GM12878 (cell line): ENCODE results near the gene CD72. TPM values are rescaled to one million over a fixed set of nuclear protein-coding genes. Genes with fewer than 3 reads are reported as not detected.

Experiments used
- ASH2L ChIP-seq: fragments of 300-600, 200-600 bp; sonication (generic); IDR thresholded peaks from 2 replicates; pipeline ENCODE4 v1.6.1; 2017; ENCODE audit warnings: low read depth, mild to moderate bottlenecking, borderline replicate concordance
- BACH1 ChIP-seq: fragments of 450-650 bp; IDR thresholded peaks from 2 replicates; pipeline ENCODE4 v1.6.1; 2017; ENCODE audit warnings: mild to moderate bottlenecking, borderline replicate concordance
- BCLAF1 ChIP-seq: fragments of 450-650 bp; IDR thresholded peaks from 2 replicates; pipeline ENCODE4 v1.6.1; 2017; ENCODE audit warnings: antibody characterized with exemption, mild to moderate bottlenecking, moderate library complexity
- E2F8 ChIP-seq: fragments of 450-650 bp; IDR thresholded peaks from 2 replicates; pipeline ENCODE4 v1.6.1; 2018; ENCODE audit warnings: mild to moderate bottlenecking, low read depth, moderate library complexity; ENCODE audit not compliant: partially characterized antibody
- FOS ChIP-seq: IDR thresholded peaks from 3 replicates; pipeline ENCODE4 v1.6.1; 2011; ENCODE audit warnings: borderline replicate concordance; ENCODE audit not compliant: insufficient read length; ENCODE audit errors: extremely low read depth
- FOXK2 ChIP-seq: fragments of 450-650 bp; IDR thresholded peaks from 2 replicates; pipeline ENCODE4 v1.6.1; 2017; ENCODE audit warnings: mild to moderate bottlenecking, moderate library complexity
- MEF2A ChIP-seq: IDR thresholded peaks from 2 replicates; pipeline ENCODE4 v1.6.1; 2011; ENCODE audit warnings: low read depth, mild to moderate bottlenecking, low read length, moderate library complexity; ENCODE audit not compliant: insufficient read depth
- MEF2B ChIP-seq: fragments of 450-650 bp; IDR thresholded peaks from 2 replicates; pipeline ENCODE4 v1.6.1; 2018; ENCODE audit warnings: mild to moderate bottlenecking, moderate library complexity; ENCODE audit not compliant: partially characterized antibody, poor library complexity, severe bottlenecking
- PAX8 ChIP-seq: fragments of 450-650 bp; IDR thresholded peaks from 2 replicates; pipeline ENCODE4 v1.6.1; 2017; ENCODE audit warnings: mild to moderate bottlenecking, moderate library complexity
- POLR2A ChIP-seq: IDR thresholded peaks from 2 replicates; pipeline ENCODE4 v1.6.1; 2011; ENCODE audit warnings: low read depth, mild to moderate bottlenecking, low read length
- RBBP5 ChIP-seq: fragments of 200-600 bp; sonication (generic); conservative IDR thresholded peaks from 2 replicates; pipeline ENCODE4 v1.6.1; 2016
- WRNIP1 ChIP-seq: IDR thresholded peaks from 2 replicates; pipeline ENCODE4 v1.6.1; 2011; ENCODE audit warnings: low read depth, low read length, improper control_type of control experiment, borderline replicate concordance
- ZBTB4 ChIP-seq: fragments of 450-650 bp; formaldehyde crosslinking; IDR thresholded peaks from 2 replicates; pipeline ENCODE4 v1.4.0; 2022; ENCODE audit warnings: mild to moderate bottlenecking, moderate library complexity
- ZNF24 ChIP-seq: fragments of 450-650 bp; IDR thresholded peaks from 2 replicates; pipeline ENCODE4 v1.6.1; 2017; ENCODE audit warnings: antibody characterized with exemption, mild to moderate bottlenecking
- ZSCAN29 ChIP-seq: fragments of 450-650 bp; IDR thresholded peaks from 2 replicates; pipeline ENCODE4 v1.6.1; 2017; ENCODE audit warnings: mild to moderate bottlenecking, moderate library complexity
- polyA plus RNA-seq, 11 experiments: library from polyadenylated mRNA; depleted of rRNA in 4 of 11; unstranded in 6 of 11; stranded (reverse) in 5 of 11; fragments of >200 nt; fragmentation: Nextera tagmentation in 4 of 11; fragmentation: Illumina TruSeq in 1 of 11; extraction: Ambion mirVana in 4 of 11; extraction: Trizol in 1 of 11; gene quantifications; 1 replicate in 1 of 11; 2 replicates in 10 of 11; pipeline versions ENCODE4 v1.2.1 to v1.2.3, GENCODE V29; 2011 to 2016; ENCODE audit warnings: inconsistent platforms in 2 of 11, missing spikeins in 2 of 11, low read depth in 1 of 11
- total RNA-seq, 4 experiments: library from RNA; depleted of rRNA in 3 of 4; stranded (reverse); fragments of >200 nt in 3 of 4; fragmentation: Illumina TruSeq in 1 of 4; extraction: Trizol in 1 of 4; gene quantifications; 2 replicates each; pipeline versions ENCODE4 v1.2.1 to v1.2.3, GENCODE V29; 2013 to 2021
- TF ChIP-seq, protein P1 (sequence below): IDR thresholded peaks from 2 replicates; pipeline ENCODE4 v1.6.1; 2011; ENCODE audit warnings: low read depth, mild to moderate bottlenecking, low read length, moderate library complexity, borderline replicate concordance; ENCODE audit errors: extremely low read depth
- TF ChIP-seq, protein P2 (sequence below): fragments of 450-650 bp; IDR thresholded peaks from 2 replicates; pipeline ENCODE4 v1.6.1; 2018; ENCODE audit warnings: borderline replicate concordance, mild to moderate bottlenecking; ENCODE audit not compliant: partially characterized antibody

Gene CD72
- total and polyA plus RNA-seq, 10 of the 15 experiments (the other 5 are each of a cell fraction or from before 2014, with no cell fraction given), result 2.1 to 14.2 (median 4.4) TPM

DNA sequence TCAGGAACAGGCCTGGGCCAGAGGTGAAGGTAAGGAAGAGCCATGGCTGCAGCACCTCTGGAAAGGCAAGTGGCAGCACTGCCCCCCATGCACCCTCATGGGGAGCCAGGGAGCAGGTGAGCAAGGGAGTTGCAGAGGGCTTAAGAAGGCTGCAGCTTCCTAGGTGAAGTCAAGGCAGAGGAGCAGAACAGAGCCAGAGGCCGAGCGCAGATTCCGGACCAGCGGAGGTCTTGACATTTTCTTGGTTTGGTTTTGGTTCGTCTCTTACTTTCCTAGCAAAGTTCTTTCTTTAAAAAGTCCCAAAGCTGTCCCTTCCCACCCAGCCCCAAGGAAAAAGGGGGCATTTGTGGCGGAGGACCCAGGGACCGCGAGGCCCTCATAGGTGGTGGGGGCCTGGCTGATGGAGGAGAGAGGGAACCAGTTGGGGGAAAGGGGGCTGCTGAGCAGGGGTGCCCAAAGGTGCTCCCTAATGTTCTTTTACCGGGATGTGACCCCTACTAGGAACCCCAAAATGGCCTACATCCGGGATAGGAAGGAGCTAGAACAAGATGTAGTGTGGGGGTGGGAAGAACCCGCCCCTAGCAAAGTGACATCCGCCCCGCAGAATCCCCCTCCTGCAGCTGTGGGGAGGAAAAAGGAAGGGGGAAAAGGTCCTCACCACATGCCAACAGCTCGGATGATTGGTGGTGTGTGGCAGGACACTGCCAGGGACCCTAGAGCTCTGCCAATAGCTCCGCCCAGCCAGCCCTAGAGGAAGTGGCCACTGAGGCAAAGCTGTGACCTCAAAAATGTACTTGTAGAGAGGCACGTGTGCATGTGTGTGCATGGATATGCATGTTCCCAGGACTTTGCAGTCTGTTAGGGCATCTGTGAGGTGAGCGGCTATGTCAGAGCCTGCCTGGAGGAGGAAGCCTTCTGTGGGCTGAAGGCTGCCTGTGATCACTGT, 914 bp upstream of the CD72 start (continued):
- TF ChIP-seq, protein P1, sequence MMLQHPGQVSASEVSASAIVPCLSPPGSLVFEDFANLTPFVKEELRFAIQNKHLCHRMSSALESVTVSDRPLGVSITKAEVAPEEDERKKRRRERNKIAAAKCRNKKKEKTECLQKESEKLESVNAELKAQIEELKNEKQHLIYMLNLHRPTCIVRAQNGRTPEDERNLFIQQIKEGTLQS, result no peak
- TF ChIP-seq ZSCAN29 (no peak), FOXK2 (no peak), BACH1 (no peak; the same call in 1 of the 2 replicates), FOS (no peak), WRNIP1 (no peak), ZNF24 (no peak), E2F8 (no peak), ASH2L (no peak), POLR2A (no peak), BCLAF1 (no peak), MEF2A (no peak), PAX8 (no peak), ZBTB4 (CRISPR knock-in tag) (no peak), RBBP5 (no peak), MEF2B (no peak)
- TF ChIP-seq, protein P2, sequence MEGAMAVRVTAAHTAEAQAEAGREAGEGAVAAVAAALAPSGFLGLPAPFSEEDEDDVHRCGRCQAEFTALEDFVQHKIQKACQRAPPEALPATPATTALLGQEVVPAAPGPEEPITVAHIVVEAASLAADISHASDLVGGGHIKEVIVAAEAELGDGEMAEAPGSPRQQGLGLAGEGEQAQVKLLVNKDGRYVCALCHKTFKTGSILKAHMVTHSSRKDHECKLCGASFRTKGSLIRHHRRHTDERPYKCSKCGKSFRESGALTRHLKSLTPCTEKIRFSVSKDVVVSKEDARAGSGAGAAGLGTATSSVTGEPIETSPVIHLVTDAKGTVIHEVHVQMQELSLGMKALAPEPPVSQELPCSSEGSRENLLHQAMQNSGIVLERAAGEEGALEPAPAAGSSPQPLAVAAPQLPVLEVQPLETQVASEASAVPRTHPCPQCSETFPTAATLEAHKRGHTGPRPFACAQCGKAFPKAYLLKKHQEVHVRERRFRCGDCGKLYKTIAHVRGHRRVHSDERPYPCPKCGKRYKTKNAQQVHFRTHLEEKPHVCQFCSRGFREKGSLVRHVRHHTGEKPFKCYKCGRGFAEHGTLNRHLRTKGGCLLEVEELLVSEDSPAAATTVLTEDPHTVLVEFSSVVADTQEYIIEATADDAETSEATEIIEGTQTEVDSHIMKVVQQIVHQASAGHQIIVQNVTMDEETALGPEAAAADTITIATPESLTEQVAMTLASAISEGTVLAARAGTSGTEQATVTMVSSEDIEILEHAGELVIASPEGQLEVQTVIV, result no peak
